Endothelial cell of umbilical vein (primary cell): ENCODE measurements around the gene ZNF276. TPM values are rescaled to one million over a fixed set of nuclear protein-coding genes. Genes with fewer than 3 reads are reported as not detected.

Source experiments
- BruUV-seq: library from RNA; stranded (reverse); fragments of 400-500 nt; replicated peaks from 2 replicates; lab custom pipeline; 2021; lab: Mats Ljungman, UMichigan
- CTCF ChIA-PET: fragments of 300-600, 350-600 bp; sonication (Branson Sonifier 250); formaldehyde crosslinking; loops from one replicate; lab custom pipeline; 2021; ENCODE audit warnings: antibody characterized with exemption, inconsistent platforms; lab: Charles Lee
- POLR2A ChIA-PET: fragments of 300-600, 350-600 bp; sonication (Branson Sonifier 250); formaldehyde crosslinking; loops from one replicate; lab custom pipeline; 2021; ENCODE audit warnings: antibody characterized with exemption, inconsistent platforms; lab: Charles Lee
- DNase-seq: peaks from one replicate; pipeline ENCODE4 v3.0.0-alpha.2; 2011; ENCODE audit warnings: low read depth, low spot score
- FAIRE-seq: peaks from 2 replicates; lab custom pipeline; 2011; peaks lifted over from hg19 to GRCh38; lab: Jason Lieb, UNC
- H2AFZ ChIP-seq: 2 replicates; pipeline ENCODE4 v1.6.0; 2012; ENCODE audit warnings: low read depth, low read length, control low read depth, inconsistent platforms
- H3K27ac ChIP-seq: 2 replicates; pipeline ENCODE4 v1.5.1; 2011; ENCODE audit warnings: low read depth, mild to moderate bottlenecking, control low read depth, low read length, moderate library complexity; ENCODE audit not compliant: insufficient read depth
- H3K27me3 ChIP-seq, 2 experiments: 2 replicates each; pipeline versions ENCODE4 v1.6.0 to v1.6.1; 2011; ENCODE audit warnings: low read length in 2 of 2, mixed read lengths in 1 of 2; ENCODE audit not compliant: control insufficient read depth in 2 of 2, insufficient read depth in 2 of 2
- H3K36me3 ChIP-seq, 2 experiments: 2 replicates in 1 of 2; 3 replicates in 1 of 2; pipeline ENCODE4 v1.5.1; 2011; ENCODE audit warnings: low read length in 2 of 2, mild to moderate bottlenecking in 1 of 2, moderate library complexity in 1 of 2; ENCODE audit not compliant: control insufficient read depth in 2 of 2, insufficient read depth in 2 of 2; ENCODE audit errors: extremely low read depth in 1 of 2
- H3K4me1 ChIP-seq: 3 replicates; pipeline ENCODE4 v1.5.1; 2011; ENCODE audit warnings: mild to moderate bottlenecking, low read length; ENCODE audit not compliant: control insufficient read depth, insufficient read depth; ENCODE audit errors: extremely low read depth
- H3K4me2 ChIP-seq: 2 replicates; pipeline ENCODE4 v1.6.1; 2011; ENCODE audit warnings: low read length, control low read depth, mixed read lengths; ENCODE audit not compliant: insufficient read depth
- H3K4me3 ChIP-seq, 3 experiments: fragments of 200-600 bp in 1 of 3; sonication (generic), shearing (Covaris generic) in 1 of 3; replicated peaks in 1 of 3; 2 replicates each; pipeline ENCODE4 v1.5.1; 2011 to 2016; ENCODE audit warnings: control low read depth in 3 of 3, low read length in 3 of 3, mild to moderate bottlenecking in 2 of 3, inconsistent platforms in 1 of 3, low read depth in 1 of 3, moderate library complexity in 1 of 3; ENCODE audit not compliant: insufficient read depth in 1 of 3
- H3K79me2 ChIP-seq: 2 replicates; pipeline ENCODE4 v1.6.0; 2012; ENCODE audit warnings: low read length, inconsistent platforms; ENCODE audit not compliant: control insufficient read depth, insufficient read depth
- H3K9ac ChIP-seq: replicated peaks from 2 replicates; pipeline ENCODE3; 2011; ENCODE audit warnings: low read length, control low read depth; ENCODE audit not compliant: insufficient read depth; ENCODE audit errors: extremely low read depth
- H3K9me1 ChIP-seq: replicated peaks from 3 replicates; pipeline ENCODE4 v1.6.0; 2011; ENCODE audit warnings: mild to moderate bottlenecking, low read length; ENCODE audit not compliant: control insufficient read depth, insufficient read depth; ENCODE audit errors: extremely low read depth
- H3K9me3 ChIP-seq: replicated peaks from 2 replicates; pipeline ENCODE4 v1.5.1; 2012; ENCODE audit warnings: low read length, inconsistent platforms; ENCODE audit not compliant: control insufficient read depth, insufficient read depth
- H4K20me1 ChIP-seq: replicated peaks from 2 replicates; pipeline ENCODE3; 2011; ENCODE audit warnings: mild to moderate bottlenecking, low read length; ENCODE audit not compliant: control insufficient read depth, insufficient read depth; ENCODE audit errors: extremely low read depth
- EZH2 ChIP-seq: IDR thresholded peaks from 2 replicates; pipeline ENCODE4 v1.6.1; 2012; ENCODE audit warnings: borderline replicate concordance, low read depth, mild to moderate bottlenecking, moderate library complexity, low read length, inconsistent platforms; ENCODE audit not compliant: severe bottlenecking
- FOS ChIP-seq: IDR thresholded peaks from 2 replicates; pipeline ENCODE4 v1.6.1; 2011; ENCODE audit warnings: mild to moderate bottlenecking, low read length, moderate library complexity, borderline replicate concordance; ENCODE audit not compliant: insufficient read depth
- GATA2 ChIP-seq: IDR thresholded peaks from 2 replicates; pipeline ENCODE4 v1.7.0; 2011; ENCODE audit warnings: low read depth, mild to moderate bottlenecking, moderate library complexity, mixed read lengths, low read length; ENCODE audit not compliant: insufficient read length, insufficient read depth
- JUN ChIP-seq: IDR thresholded peaks from 2 replicates; pipeline ENCODE4 v1.6.1; 2011; ENCODE audit warnings: borderline replicate concordance, low read depth; ENCODE audit not compliant: insufficient read length, insufficient read depth
- MYC ChIP-seq: IDR thresholded peaks from one replicate; pipeline ENCODE4 v1.6.1; 2011; ENCODE audit warnings: mild to moderate bottlenecking, low read depth, low read length
- POLR2A ChIP-seq: IDR thresholded peaks from 2 replicates; pipeline ENCODE4 v1.6.1; 2012; ENCODE audit warnings: low read depth, mild to moderate bottlenecking, control low read depth, low read length
- POLR2AphosphoS5 ChIP-seq: IDR thresholded peaks from 2 replicates; pipeline ENCODE4 v1.6.1; 2012; ENCODE audit warnings: low read depth, mild to moderate bottlenecking, control low read depth, low read length, moderate library complexity; ENCODE audit not compliant: insufficient read depth
- dilution Hi-C: fragments of 300-500 bp; cut with MboI; formaldehyde crosslinking; loops from one replicate; pipeline ENCODE4 v1.15.0; 2019; ENCODE audit warnings: low sequenced_read_pairs; ENCODE audit not compliant: extremely low pct_ligation_motif_present
- intact Hi-C: fragments of 100-400 bp; cut with micrococcal nuclease; formaldehyde crosslinking; loops from one replicate; pipeline ENCODE4 v1.10.0; 2022
- polyA plus RNA-seq, 4 experiments: library from polyadenylated mRNA; depleted of rRNA in 3 of 4; stranded (reverse) in 3 of 4; unstranded in 1 of 4; fragments of >200 nt; gene quantifications; 2 replicates each; pipeline versions ENCODE4 v1.2.1 to v1.2.3, GENCODE V29; 2011 to 2012; ENCODE audit warnings: missing spikeins in 1 of 4
- total RNA-seq: library from RNA; stranded (reverse); gene quantifications from 2 replicates; pipeline ENCODE4 v1.2.3, GENCODE V29; 2021
- TF ChIP-seq, protein P1 (sequence below), 2 donors: IDR thresholded peaks; 1 replicate in 1 of 2; 2 replicates in 1 of 2; pipeline ENCODE4 v1.5.1; 2011; ENCODE audit warnings: low read length in 2 of 2, mild to moderate bottlenecking in 2 of 2, moderate library complexity in 2 of 2, control low read depth in 1 of 2, inconsistent platforms in 1 of 2, low read depth in 1 of 2; ENCODE audit not compliant: insufficient read depth in 1 of 2; ENCODE audit errors: extremely low read depth in 1 of 2

The ZNF276 gene
- total and polyA plus RNA-seq, 2 donors (not counting 3 experiments of a cell fraction or from before 2014, with no cell fraction given): 36.6 to 40.0 TPM

DNA sequence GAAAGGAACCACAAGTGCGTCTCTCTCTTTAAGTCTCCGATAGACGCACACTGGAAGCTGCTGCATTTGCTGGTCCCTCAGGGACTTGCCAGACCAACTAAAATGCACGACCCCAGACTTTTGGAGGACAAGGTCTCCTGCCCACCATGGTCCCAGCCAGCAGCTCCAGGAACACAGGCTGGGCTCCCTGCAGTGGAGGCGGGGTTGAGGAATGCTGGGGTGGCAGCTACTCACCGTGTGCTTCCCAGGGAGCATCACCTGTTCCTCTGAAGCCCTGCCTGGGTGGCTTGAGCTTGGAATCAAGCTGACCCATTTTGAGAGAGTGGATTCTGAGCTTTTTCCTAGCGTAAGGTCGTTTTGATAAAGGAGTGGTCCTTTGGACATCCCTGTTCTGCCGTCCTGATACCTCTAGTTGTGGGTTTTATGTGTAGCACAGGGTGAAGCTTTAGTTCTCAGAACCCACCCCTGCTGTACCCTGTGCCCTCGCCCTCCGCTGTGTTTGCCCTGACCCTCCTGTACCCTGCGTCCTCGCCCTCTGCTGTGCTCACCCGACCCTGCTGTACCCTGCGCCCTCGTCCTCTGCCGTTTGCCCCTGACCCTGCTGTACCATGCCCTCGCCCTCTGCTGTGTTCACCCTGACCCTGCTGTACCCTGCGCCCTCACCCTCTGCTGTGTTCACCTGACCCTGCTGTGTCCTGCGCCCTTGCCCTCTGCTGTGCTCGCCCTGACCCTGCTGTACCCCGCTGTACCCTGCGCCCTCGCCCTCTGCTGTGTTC is 11.0 kb downstream of the ZNF276 start:
- no TSS peak for BruUV-seq
- H3K9ac ChIP-seq: no peak overlapping the region
- dilution Hi-C loops: no loop called here
- ChIA-PET POLR2A (no interaction called here), CTCF (interaction anchor here (0.8 to 1.4 kb wide), 2 partner anchors 9 to 26 kb away, joined by 3 to 8 read pairs; no protein-coding TSS in a partner anchor)
- no peak overlapping the region for H2AFZ ChIP-seq
- no peaks in the 10 kb centered on the region for H3K4me1 ChIP-seq
- H3K4me3 ChIP-seq: no peak overlapping the region
- no peaks in the 10 kb centered on the region for H3K27me3 ChIP-seq
- no peaks in the 10 kb centered on the region for H3K9me3 ChIP-seq
- intact Hi-C loops: no loop called here
- no peaks in the 10 kb centered on the region for H3K9me1 ChIP-seq
- TF ChIP-seq POLR2A (no peak), EZH2 (no peak), JUN (no peak), POLR2AphosphoS5 (no peak), FOS (no peak), GATA2 (no peak), MYC (no peak)
- TF ChIP-seq, protein P1, sequence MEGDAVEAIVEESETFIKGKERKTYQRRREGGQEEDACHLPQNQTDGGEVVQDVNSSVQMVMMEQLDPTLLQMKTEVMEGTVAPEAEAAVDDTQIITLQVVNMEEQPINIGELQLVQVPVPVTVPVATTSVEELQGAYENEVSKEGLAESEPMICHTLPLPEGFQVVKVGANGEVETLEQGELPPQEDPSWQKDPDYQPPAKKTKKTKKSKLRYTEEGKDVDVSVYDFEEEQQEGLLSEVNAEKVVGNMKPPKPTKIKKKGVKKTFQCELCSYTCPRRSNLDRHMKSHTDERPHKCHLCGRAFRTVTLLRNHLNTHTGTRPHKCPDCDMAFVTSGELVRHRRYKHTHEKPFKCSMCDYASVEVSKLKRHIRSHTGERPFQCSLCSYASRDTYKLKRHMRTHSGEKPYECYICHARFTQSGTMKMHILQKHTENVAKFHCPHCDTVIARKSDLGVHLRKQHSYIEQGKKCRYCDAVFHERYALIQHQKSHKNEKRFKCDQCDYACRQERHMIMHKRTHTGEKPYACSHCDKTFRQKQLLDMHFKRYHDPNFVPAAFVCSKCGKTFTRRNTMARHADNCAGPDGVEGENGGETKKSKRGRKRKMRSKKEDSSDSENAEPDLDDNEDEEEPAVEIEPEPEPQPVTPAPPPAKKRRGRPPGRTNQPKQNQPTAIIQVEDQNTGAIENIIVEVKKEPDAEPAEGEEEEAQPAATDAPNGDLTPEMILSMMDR (IDR thresholded peaks at IDR 0.05; ENCODE audit: extremely low read depth in 1 of 2, insufficient read depth in 1 of 2, low read depth in 1 of 2, low read length in 2 of 2): no peak
- no peak overlapping the region for H3K4me2 ChIP-seq
- DNase-seq: no peak
- H3K79me2 ChIP-seq: peaks cover 4% of the 10 kb centered on the region
- H4K20me1 ChIP-seq: no peaks in the 10 kb centered on the region
- FAIRE-seq: no peak
- H3K27ac ChIP-seq: no peak overlapping the region
- peaks cover 10 to 59% of the 10 kb centered on the region in 2 experiments for H3K36me3 ChIP-seq
